ENCODE measurements around the gene NME2. TPM values are rescaled to one million over a fixed set of nuclear protein-coding genes. Genes with fewer than 3 reads are reported as not detected.

The NME2 gene
- total RNA-seq, 1 donor from 2014 or later, result 183 TPM

DNA sequence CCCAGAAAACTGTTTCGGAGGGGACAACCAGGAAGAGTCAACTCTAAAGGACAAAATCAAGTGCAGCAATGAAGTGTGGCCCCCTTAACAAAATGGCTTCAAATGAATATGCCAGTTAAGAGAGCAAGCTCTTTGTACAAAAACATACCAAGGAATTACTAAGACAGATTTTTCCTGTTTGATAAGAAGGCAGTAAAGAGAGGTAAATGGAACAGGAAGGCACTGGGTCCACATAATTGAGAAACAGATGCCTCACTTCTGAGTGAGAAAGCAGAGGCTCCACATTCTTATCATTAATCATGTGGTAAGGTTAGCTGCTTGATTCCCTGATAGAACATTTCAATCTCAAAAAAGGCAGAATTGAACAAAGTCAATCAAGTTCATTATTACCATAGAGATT lies 48.7 kb downstream of the NME2 start:
- no peak for DNase-seq

DNA sequence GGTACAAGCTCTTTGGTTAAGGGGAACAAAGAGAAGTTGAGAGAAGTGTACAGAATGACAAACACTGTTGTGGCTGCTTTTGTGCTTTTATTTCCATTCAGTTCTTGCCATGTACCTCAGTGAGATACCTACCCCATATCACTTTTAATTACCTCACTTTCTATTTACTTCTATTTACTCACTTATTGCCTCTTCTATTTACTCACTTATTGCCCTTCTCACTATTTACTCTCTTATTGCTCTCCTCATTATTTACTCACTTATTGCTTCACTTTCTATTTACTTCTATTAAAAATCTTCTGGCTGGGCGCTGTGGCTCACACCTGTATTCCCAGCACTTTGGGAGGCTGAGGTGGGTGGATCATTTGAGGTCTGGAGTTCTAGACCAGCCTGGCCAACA lies 51.7 kb downstream of the NME2 start:
- no peak for DNase-seq

DNA sequence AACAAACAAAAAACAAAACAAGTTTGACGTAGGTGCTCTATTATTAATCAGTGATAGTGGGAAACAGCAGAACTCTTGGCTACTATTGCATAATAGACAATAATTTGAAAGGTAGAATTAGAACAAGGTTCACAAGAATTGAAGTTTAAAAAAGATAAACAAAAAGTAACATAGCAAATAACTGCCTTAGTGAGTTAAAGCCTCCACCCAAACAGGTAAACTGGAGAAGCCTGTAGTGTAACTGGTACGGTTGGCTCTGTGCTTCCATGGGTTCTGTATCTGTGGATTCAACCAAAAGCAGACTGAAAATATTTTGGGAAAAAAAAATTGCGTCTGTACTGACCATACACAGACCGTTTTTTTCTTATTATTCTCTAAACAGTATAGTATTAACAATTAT lies 55.1 kb downstream of the NME2 start:
- no peak for DNase-seq

Other genes with a start within 250 kb of the NME2 start
- 164 TPM for gene SPAG9, start 45.5 kb upstream of the NME2 start, total RNA-seq
- 40.7 TPM for gene NME1, start 12.9 kb upstream of the NME2 start, total RNA-seq
- gene MBTD1, start 93.6 kb downstream of the NME2 start, total RNA-seq, result 41.1 TPM
- gene UTP18, start 94.1 kb downstream of the NME2 start, total RNA-seq, result 38.5 TPM

All from skin of body (tissue), 2 donors.